Adipocyte (in vitro differentiated cells): ENCODE data around the gene LOXHD1.
A peak's percentile ranks its signal among the peaks of the same experiment; 100 is the strongest.

Experiments
- DNase-seq: peaks from one replicate; pipeline ENCODE4 v3.0.0-alpha.2; 2015; ENCODE audit warnings: low read depth
- H3K27me3 ChIP-seq: replicated peaks from 2 replicates; pipeline ENCODE4 v1.7.0; 2013; ENCODE audit warnings: mild to moderate bottlenecking, low read length, moderate library complexity; ENCODE audit not compliant: control insufficient read depth, insufficient read depth
- H3K36me3 ChIP-seq: 2 replicates; pipeline ENCODE4 v1.7.0; 2013; ENCODE audit warnings: low read length, mild to moderate bottlenecking, moderate library complexity; ENCODE audit not compliant: control insufficient read depth, insufficient read depth, severe bottlenecking
- H3K4me1 ChIP-seq: 2 replicates; pipeline ENCODE4 v1.7.0; 2013; ENCODE audit warnings: mild to moderate bottlenecking, low read length, moderate library complexity; ENCODE audit not compliant: control insufficient read depth, insufficient read depth
- H3K4me3 ChIP-seq: 2 replicates; pipeline ENCODE4 v1.7.0; 2013; ENCODE audit warnings: mild to moderate bottlenecking, low read length, moderate library complexity
- H3K9ac ChIP-seq: 2 replicates; pipeline ENCODE4 v1.7.0; 2013; ENCODE audit warnings: mild to moderate bottlenecking, low read length, moderate library complexity
- H3K9me3 ChIP-seq: 2 replicates; pipeline ENCODE4 v1.7.0; 2013; ENCODE audit warnings: mild to moderate bottlenecking, low read length, moderate library complexity; ENCODE audit not compliant: control insufficient read depth

LOXHD1 gene

DNA sequence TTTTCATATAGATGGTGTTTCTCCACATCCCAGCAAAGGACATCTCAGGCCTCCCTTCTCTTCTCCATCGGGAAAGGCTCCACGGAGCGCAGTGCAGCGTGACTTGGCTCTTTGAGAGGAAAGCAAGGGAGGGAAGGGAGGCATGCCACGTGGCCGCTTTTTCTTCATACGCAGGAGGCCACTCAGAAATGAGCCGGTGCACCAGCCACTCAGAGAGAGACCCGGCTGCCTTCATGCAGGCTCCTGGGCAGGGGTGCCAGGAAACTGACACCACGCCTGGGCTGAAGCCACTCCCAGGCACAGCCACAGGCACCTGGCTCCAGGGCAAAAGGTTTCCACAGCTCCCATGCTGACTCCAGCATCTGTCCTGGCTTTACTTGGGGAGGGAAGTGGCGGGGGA is 11.1 kb upstream of the LOXHD1 start:
- H3K27me3 ChIP-seq: peaks cover 40% of the 10 kb centered on the region
- no peak for DNase-seq
- H3K9me3 ChIP-seq: no peaks in the 10 kb centered on the region
- no peak overlapping the region for H3K4me3 ChIP-seq
- no peak overlapping the region for H3K9ac ChIP-seq
- H3K4me1 ChIP-seq: no peaks in the 10 kb centered on the region
- H3K36me3 ChIP-seq: no peaks in the 10 kb centered on the region

GRCh38 chr18:46663539-46663938 is 6.5 kb upstream of the LOXHD1 start:
- DNase-seq: no peak
- Histone ChIP-seq H3K9me3 (no peaks in the 10 kb centered on the region), H3K27me3 (peaks cover 26% of the 10 kb centered on the region), H3K9ac (no peak overlapping the region), H3K4me1 (no peaks in the 10 kb centered on the region), H3K36me3 (no peaks in the 10 kb centered on the region), H3K4me3 (no peak overlapping the region)

DNA sequence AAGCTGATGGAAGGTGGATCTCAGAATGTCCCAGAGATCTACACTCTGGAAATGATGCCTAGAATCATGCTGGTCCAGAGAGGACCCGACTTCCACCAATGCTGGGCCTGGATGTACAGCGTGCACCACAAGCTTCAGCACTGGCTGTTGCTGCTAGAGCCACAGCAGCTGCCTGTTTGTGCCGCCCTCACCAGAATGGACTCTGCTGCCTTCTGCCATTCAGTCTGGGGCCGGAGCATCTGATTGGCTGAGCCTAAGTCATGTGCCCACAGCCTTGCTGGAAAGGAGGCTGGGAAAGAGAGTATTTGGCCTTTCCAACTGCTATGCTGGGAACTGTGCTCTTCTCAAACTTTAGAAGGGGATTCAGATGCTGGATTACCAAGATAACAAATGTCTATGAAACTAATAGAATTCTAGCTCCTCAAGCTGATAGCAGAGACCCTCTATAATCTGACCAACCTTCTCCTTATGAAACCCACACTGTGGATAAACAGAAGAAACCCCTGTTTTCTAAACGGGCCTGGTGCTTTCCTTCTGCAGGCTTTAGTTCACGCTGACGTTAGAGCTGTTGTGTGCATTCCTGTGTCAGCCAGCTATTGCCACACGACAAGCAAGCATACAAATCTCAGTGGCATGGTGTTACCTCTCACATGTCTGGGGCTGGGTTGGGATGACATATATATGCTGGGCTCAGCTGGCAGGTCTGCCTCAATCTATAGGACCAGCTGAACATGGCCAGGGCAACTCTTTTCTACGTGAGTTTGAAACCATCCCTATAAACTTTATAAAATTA is 4.1 kb upstream of the LOXHD1 start:
- no peak overlapping the region for H3K4me3 ChIP-seq
- H3K27me3 ChIP-seq: peaks cover 21% of the 10 kb centered on the region
- DNase-seq: peak; percentile 13
- H3K9ac ChIP-seq: no peak overlapping the region
- no peaks in the 10 kb centered on the region for H3K4me1 ChIP-seq
- no peaks in the 10 kb centered on the region for H3K36me3 ChIP-seq
- H3K9me3 ChIP-seq: no peaks in the 10 kb centered on the region

GRCh38 chr18:46659484-46659883 is 2.5 kb upstream of the LOXHD1 start:
- Histone ChIP-seq H3K4me1 (no peaks in the 10 kb centered on the region), H3K9me3 (no peaks in the 10 kb centered on the region), H3K9ac (no peak overlapping the region), H3K27me3 (peaks cover 13% of the 10 kb centered on the region), H3K36me3 (no peaks in the 10 kb centered on the region), H3K4me3 (no peak overlapping the region)
- DNase-seq: no peak

- Histone ChIP-seq H3K4me3 (no peak overlapping the region), H3K4me1 (no peaks in the 10 kb centered on the region), H3K9ac (no peak overlapping the region), H3K36me3 (no peaks in the 10 kb centered on the region), H3K9me3 (no peaks in the 10 kb centered on the region), H3K27me3 (peaks cover 42% of the 10 kb centered on the region)
- DNase-seq: no peak
Observed at GRCh38 chr18:46656326-46657114, 500 bp downstream of the LOXHD1 start.

GRCh38 chr18:46652372-46652771 is 4.6 kb downstream of the LOXHD1 start:
- Histone ChIP-seq H3K9me3 (no peaks in the 10 kb centered on the region), H3K36me3 (no peaks in the 10 kb centered on the region), H3K4me3 (no peak overlapping the region), H3K4me1 (no peaks in the 10 kb centered on the region), H3K27me3 (peaks cover 71% of the 10 kb centered on the region), H3K9ac (no peak overlapping the region)
- DNase-seq: no peak

- Histone ChIP-seq H3K9ac (no peak overlapping the region), H3K9me3 (no peaks in the 10 kb centered on the region), H3K4me3 (no peak overlapping the region), H3K4me1 (no peaks in the 10 kb centered on the region), H3K36me3 (no peaks in the 10 kb centered on the region), H3K27me3 (peaks cover 86% of the 10 kb centered on the region)
- no peak for DNase-seq
Observed at GRCh38 chr18:46650681-46651080, 6.3 kb downstream of the LOXHD1 start.

DNA sequence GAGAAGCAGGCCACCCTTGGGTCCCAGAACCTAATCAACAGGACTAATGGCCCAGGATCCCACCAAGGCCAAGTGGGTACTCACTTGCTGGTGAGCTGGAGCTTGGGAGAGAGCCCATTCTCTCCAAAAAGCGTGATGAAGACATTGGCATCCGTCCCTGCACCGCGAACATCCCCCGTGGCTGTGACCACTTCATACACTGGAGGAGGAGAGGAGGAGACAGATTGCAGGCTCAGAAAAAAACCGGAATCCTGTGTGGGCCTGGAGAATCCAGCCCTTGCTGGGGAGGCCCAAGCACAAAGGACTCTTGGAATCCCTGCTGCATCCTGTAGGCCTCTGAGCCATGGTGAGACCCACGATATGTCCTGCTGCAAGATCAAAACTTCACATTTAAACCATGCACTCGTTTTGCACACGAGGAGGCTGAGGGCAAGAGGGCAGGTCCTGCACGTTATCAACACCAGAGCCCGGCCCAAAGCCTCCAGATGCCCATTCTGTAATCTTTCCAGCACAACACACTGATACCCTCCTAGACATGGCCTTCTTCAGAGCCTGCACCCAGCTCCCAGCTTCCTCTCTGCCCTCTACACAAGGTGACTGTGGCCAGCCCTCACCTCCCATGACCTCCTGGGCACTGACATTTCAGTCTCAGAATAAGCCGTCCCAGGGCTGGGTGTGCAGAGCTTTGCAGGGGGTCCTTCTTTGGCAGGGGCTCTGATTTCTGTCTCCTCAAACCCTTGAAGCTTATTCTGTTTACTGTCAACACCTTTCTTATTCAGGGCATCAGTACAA is 7.8 kb downstream of the LOXHD1 start:
- H3K27me3 ChIP-seq: peaks cover 90% of the 10 kb centered on the region
- no peak overlapping the region for H3K9ac ChIP-seq
- H3K4me3 ChIP-seq: no peak overlapping the region
- H3K4me1 ChIP-seq: no peaks in the 10 kb centered on the region
- H3K9me3 ChIP-seq: no peaks in the 10 kb centered on the region
- no peak for DNase-seq
- H3K36me3 ChIP-seq: no peaks in the 10 kb centered on the region

GRCh38 chr18:46646468-46646867 is 10.6 kb downstream of the LOXHD1 start:
- H3K9me3 ChIP-seq: no peaks in the 10 kb centered on the region
- no peaks in the 10 kb centered on the region for H3K4me1 ChIP-seq
- no peak overlapping the region for H3K9ac ChIP-seq
- DNase-seq: no peak
- no peaks in the 10 kb centered on the region for H3K36me3 ChIP-seq
- peaks cover 69% of the 10 kb centered on the region for H3K27me3 ChIP-seq
- H3K4me3 ChIP-seq: no peak overlapping the region

DNA sequence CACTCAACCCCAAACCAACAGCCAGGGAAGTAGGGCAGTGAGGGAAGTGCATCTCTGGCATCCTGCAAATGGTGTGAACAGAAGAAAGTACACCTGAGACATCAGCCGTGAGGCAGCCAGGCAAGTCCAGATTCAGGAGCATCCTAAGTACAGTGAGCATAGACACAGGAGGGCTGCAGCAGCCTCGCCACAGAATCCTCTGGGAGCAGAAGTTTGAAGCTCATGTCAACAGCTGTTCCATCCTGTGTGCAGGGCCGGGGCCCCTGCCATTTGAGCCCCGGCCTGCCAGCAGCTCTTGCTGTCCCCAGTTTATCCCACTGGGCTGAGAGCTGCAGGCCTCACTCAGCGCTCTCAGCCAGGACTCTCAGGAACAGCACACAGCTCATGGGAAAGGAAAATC is 14.5 kb downstream of the LOXHD1 start:
- H3K9ac ChIP-seq: no peak overlapping the region
- no peaks in the 10 kb centered on the region for H3K36me3 ChIP-seq
- H3K27me3 ChIP-seq: peaks cover 39% of the 10 kb centered on the region
- no peak overlapping the region for H3K4me3 ChIP-seq
- H3K9me3 ChIP-seq: no peaks in the 10 kb centered on the region
- H3K4me1 ChIP-seq: no peaks in the 10 kb centered on the region
- no peak for DNase-seq

- H3K9ac ChIP-seq: no peak overlapping the region
- peaks cover 33% of the 10 kb centered on the region for H3K27me3 ChIP-seq
- DNase-seq: no peak
Observed at GRCh38 chr18:46641917-46642316, 15.1 kb downstream of the LOXHD1 start.

More at GRCh38 chr18:46641917-46642316, 15.1 kb downstream of the LOXHD1 start:
- no peak overlapping the region for H3K4me3 ChIP-seq
- no peaks in the 10 kb centered on the region for H3K4me1 ChIP-seq
- no peaks in the 10 kb centered on the region for H3K9me3 ChIP-seq
- no peaks in the 10 kb centered on the region for H3K36me3 ChIP-seq
